Mesenteric fat pad (tissue), 1 donor: Measurements from ENCODE around the gene PIMREG. TPM values are rescaled to one million over a fixed set of nuclear protein-coding genes. Genes with fewer than 3 reads are reported as not detected.

Experiments used
- DNase-seq: peaks from one replicate; pipeline ENCODE4 v3.0.0-alpha.2; 2020; ENCODE audit warnings: low spot score
- total RNA-seq: library from RNA; stranded (reverse); fragmentation: NEBNext Ultra II Directional; extraction: Animal tissue kit (Norgen Biotek cat#: 25700); gene quantifications from one replicate; pipeline ENCODE4 v1.2.1, GENCODE V29; 2021
- donor health status: DM: yes; HTN: yes; CAD: no.

Gene PIMREG
- total RNA-seq, 1 donor from 2014 or later = not detected

DNA sequence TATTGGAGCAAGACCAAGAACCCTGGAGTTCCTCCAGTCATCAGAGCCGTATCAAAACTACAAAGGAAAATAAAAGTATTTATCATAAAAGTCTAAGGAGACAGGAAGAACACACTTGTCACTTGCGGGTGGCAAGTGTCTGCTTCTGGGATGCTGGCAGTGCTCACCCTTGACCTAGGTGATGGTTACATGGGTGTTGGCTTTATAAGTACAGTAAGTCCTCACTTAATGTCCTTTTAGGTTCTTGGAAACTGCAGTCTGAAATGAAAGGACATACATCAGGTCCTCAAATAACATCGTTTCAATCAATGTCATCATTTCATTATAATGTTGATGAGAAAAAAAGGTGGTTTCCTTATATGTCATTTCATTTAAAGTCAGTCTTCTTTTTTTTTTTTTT is 6.3 kb upstream of the PIMREG start:
- DNase-seq = no peak

DNA sequence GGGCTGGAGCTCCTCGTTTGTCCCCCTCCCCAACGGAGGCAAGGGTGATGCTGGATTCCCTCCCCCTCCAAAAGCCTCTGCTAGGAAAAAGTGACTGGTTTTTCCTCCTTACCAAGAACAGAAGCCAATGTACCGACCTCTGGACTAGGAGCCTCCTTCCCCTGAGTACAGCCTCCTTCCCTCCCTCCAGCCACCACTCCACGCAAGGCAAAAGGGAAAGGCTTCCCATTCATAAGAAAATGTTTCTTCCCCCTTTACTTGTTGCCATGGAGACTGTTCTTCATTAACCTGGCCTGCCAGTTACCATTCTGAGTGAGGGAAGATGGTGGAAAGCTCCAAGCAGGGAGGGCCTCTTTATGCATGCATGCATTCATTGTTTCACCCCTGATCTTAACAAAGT is 4.3 kb upstream of the PIMREG start:
- DNase-seq = no peak

GRCh38 chr17:6442775-6443174 is 1.5 kb upstream of the PIMREG start:
- no peak for DNase-seq

GRCh38 chr17:6444571-6445335 is 498 bp downstream of the PIMREG start:
- DNase-seq = no peak

DNA sequence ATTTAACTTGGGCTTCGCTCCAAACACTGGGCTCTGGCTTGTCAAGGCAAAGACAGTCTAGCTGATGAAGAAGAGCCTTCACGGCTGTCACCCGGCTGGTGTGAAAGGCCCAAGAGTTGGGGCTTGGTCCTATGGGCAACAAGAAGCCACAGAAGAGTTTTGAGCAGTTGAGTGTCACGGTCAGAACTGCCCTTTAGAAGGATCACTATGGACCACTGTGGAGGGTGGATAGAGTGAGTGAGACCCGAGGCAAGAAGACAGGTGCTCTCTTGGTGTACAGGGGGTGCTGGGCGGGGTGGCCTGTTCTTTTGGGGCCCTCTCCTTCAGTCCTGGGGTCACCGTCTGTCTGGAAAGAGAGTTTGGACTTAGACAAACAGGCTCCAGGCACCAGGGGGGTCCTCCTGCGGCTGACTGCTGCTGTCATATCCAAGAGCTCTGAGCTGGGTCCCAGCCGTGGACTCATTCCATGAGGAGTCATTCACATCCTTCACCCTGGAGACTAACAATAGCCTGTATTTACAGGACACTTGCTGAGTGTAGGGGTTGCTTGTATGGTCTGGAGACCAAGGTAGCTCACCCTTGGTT is 2.4 kb downstream of the PIMREG start:
- DNase-seq = no peak

- DNase-seq = no peak
Measured at GRCh38 chr17:6448473-6448872, 4.2 kb downstream of the PIMREG start.

DNA sequence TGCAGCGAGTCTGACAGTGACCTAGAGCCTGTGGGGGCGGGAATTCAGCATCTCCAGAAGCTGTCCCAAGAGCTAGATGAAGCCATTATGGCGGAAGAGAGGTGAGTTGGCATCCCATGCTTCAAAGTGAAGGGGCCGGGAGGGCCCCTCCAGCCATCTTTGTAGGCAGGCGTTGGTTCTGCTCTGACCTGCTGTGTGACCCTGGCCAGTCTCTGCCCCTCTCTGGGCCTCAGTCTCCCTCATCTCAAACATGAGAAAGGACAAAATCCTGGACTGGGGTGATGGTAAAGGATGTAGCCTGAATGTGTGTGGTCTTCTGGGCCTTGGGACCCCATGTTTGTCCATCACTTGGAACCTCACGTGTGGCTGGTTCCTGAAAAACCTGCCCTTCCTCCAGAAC is 5.1 kb downstream of the PIMREG start:
- no peak for DNase-seq

GRCh38 chr17:6450926-6451832 is 6.9 kb downstream of the PIMREG start:
- DNase-seq = no peak

DNA sequence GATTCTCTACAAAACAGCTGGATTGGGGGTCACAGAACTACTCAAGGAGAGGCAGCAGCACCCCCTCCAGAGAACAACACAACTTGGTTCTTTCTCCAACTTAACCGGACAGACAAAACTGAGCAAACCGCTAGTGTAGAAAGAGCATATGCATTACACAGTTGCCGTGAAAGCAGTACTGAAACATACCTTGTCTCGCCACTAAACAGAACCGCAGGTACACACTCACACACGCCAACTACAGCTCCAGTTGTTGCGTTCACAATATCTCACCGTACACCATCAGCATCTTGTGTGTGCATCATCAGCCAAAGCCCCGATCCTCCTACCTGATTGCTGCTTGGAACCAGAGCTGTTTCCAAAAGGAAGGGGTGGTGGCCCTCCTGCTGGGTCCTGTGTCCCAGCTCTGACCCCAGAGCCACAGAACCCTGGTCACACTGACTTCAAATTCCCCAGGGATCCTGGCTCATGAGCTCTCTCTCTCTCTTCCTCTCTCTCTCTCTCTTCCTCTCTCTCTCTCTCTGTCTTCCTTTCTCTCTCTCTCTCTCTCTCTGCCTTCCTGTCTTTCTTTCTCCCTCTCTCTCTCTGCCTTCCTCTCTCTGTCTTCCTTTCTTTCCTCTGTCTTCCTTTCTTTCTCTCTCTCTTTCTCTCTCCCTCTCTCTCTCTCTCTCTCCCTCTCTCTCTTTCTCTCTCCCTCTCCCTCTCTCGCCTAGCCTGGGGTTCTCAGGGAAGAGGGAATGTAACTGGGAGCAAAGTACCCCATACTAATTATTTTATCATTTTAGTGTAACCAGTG is 8.4 kb downstream of the PIMREG start:
- DNase-seq = no peak

DNA sequence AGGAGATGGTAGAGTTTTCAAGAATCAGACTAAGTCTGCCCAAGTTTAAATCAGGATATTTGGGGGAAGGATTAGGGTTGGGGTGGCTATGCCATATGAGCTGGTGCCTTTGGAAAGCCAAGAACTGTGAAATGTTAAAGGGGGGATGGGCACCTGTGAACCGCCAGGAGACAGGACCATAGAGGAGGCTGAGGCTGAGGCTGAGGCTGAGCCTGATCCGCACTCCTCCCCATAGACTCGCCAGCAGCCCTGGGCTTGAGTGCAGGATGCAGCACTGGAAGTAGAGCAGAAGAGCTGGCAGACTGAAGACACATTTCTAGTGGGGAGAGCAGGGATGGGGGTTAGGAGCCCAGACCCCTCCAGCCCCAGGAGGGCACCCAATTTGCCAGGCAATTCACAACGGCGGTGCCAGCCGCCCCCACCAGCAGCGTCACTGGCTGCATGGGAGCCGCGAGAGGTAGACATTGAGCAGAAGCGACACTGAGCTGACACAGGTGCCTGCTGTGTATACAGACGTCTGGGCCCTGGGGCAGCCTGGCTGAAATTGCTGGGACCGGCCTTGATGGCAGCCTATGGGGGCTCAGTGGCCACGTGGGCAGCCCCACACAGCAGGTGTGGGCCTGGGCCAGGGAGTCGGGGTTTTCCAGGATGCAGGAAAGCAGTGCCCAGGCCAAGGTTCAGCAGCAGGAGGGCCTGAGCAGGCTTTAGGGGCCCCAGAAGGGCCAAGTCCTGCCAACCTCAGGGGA is 9.2 kb downstream of the PIMREG start:
- DNase-seq = no peak

DNA sequence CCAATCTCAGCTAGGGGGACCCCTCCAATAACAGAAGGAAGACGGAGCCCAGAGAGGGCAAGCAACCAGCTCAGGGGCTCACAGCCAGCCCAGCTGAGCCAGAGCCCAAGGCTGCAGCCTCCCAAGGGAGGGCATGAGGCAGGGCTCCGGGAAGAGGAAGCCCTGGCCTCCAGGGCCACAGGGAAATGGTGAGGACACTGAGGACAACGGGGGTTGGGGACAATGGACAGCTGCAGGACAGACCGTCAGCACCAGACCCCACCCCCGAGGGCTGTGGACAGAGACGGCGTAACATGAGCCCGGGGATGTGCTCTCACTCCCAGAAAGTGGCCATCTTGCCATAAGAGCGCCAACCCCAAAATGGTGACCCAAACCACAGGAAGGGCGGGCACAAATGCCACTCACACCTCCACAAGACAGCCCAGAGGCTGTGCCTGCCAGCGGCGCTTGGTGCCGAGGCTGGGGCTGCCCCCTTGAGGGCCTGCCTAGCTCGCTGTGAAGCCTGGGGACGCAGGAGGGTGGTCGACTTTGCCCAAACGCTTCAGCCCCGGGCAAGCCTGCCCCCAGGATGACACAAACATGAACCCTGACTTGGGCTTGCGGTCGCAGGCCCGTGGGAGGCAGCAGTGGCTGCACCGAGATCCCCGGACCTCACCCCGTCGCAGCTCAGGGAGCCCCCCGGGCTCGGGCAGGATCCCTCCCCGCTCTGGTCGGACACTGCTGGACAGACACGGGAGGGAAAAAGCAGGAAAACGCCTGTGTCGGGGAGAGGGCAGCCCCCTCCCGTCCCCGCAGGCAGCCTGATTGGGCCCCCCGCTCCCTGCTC is 10.5 kb downstream of the PIMREG start:
- DNase-seq = no peak

- DNase-seq = no peak
Measured at GRCh38 chr17:6455321-6455705, 11.1 kb downstream of the PIMREG start.

DNA sequence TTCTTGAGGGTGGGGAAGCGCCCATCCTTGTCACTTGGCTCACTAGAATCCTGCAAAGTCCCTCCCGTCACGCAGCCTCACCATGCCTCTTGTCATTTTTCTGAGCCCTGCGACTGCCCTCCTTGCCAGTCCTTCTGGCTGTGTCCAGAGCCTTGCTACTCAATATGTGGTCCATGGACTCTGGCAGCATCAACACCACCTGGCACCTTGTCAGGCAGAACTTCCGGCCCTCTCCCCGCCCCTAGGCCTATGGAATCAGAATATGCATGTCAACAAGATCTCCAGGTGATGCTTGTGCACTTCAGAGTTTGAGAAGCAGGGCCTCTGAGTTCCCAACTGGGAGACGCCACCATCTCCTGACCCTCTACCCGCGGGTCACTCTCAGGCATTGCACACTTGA is 12.1 kb downstream of the PIMREG start:
- DNase-seq = no peak

DNA sequence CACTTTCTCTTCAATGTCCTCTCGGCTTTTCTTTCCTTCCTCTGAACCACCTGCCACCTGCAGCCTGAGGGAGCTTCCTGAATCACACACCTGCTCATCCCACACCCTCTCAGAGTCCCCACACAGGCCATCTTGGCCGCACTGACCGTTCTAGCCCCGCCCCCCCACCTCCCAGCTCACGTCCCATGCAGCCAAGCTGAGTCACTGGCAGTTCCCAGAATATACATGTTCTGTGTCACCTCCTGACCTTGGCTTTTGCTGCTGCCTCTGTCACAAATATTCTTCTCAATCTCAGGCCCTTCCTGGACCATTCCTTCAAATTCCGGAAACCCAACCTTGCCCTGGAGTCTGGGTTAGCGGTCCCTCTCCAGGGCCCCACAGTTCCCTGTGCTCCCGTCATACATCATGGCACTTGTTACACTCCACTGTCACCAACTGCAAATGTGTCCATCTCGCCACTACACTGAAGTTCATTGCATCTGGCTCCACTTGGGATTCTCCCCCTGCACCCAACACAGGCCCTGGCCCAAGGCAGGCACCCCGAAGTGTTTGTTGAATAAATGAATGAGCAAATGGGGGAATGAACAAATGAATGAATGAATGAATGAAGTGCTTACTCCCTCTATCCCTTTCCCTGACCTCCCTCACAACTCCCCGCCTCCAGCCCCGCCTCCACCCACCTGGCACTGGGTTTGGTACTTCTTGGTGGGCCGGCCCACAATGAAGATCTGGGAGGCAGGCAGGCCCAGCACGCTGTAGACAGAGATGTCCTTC is 12.8 kb downstream of the PIMREG start:
- DNase-seq = no peak

- DNase-seq = no peak
Measured at GRCh38 chr17:6457688-6458459, 13.6 kb downstream of the PIMREG start.

- no peak for DNase-seq
Measured at GRCh38 chr17:6458460-6458950, 14.2 kb downstream of the PIMREG start.

DNA sequence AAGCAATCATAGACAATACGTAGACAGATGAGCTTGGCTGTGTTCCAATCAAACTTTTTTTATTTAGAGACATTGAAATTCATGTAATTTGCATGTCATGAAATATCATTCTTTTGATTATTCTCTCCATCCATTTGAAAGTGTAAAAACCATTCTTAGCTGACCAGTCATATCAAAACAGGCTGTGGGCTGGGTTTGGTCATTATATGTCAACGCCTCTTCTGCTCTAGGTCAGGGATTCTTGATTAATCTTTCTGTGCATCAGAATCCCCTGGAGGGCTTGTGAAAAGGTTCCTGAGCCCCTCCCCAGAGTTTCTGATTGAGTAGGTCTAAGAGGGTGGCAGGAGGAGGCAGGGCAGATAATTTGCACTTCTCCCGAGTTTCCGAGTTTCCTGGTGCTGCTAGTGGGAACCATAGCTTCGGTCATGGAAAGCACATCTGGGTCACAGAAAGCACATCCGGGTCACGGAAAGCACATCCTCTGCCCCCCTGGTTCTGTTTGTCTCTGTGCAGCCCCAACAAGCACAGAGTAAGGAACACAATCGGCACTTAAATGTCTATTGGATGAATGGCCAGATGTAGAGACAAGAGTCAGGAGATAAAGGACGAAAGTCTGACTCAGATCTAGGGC is 16.4 kb downstream of the PIMREG start:
- no peak for DNase-seq
